ENCODE data around the gene DAG1.

The DAG1 gene

DNA sequence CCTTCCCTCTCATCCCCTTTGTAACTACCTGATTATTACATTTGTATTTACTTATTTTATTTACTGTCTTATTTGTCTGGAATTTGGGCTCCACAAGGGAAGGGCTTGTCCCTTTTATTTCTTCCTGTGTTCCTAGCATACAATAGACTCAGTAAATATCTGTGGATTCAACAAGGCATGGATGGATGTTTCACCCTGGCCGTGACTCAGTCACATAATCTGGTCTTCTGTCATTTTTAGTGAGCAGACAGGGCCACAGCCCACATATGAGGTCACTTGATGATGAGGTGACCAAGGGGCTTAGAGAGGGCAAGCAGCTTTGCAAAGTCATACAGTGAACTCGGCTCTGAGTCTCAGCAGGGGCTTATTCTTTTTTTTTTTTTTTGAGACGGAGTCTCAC, 7.8 kb upstream of the DAG1 start:
- Histone ChIP-seq H3K18ac (ENCODE audit: low read length) (no peak overlapping the region), H3K27me3 (ENCODE audit: control insufficient read depth in 3 of 3, insufficient read depth in 3 of 3, low read depth in 1 of 3, low read length in 3 of 3) (no peaks in the 10 kb centered on the region), H2BK5ac (ENCODE audit: low read length) (no peak overlapping the region), H3K9me3 (replicated peaks in 1 of 2; ENCODE audit: control insufficient read depth in 2 of 2, insufficient read depth in 1 of 2, low read depth in 1 of 2, low read length in 2 of 2) (no peaks in the 10 kb centered on the region), H3K4ac (ENCODE audit: low read length) (no peak overlapping the region), H3K23ac (ENCODE audit: low read depth, low read length, poor library complexity) (no peak overlapping the region), H3K4me3 (ENCODE audit: low read length in 2 of 2) (no peak overlapping the region), H2BK15ac (ENCODE audit: low read length) (no peak overlapping the region), H4K8ac (ENCODE audit: low read depth, low read length) (no peak overlapping the region), H3K14ac (ENCODE audit: low read length) (no peak overlapping the region), H3K9ac (ENCODE audit: low read depth, low read length, poor library complexity) (no peak overlapping the region), H3K27ac (replicated peaks; ENCODE audit: low read length) (peak overlapping the region; percentile 93), H4K91ac (ENCODE audit: low read depth, low read length, poor library complexity) (no peak overlapping the region), H3K36me3 (replicated peaks in 1 of 2; ENCODE audit: control insufficient read depth in 2 of 2, insufficient read depth in 2 of 2, low read length in 2 of 2) (no peaks in the 10 kb centered on the region), H2BK120ac (ENCODE audit: low read depth, low read length) (no peak overlapping the region), H2BK12ac (ENCODE audit: low read length) (no peak overlapping the region), H3K4me1 (ENCODE audit: control insufficient read depth in 2 of 2, insufficient read depth in 1 of 2, low read depth in 1 of 2, low read length in 2 of 2) (peaks cover 37 to 39% of the 10 kb centered on the region in 2 donors), H3K79me1 (ENCODE audit: low read depth, low read length) (no peaks in the 10 kb centered on the region), H3K4me2 (ENCODE audit: insufficient read depth, low read length, poor library complexity, severe bottlenecking) (peak overlapping the region; percentile 19), H2AFZ (ENCODE audit: low read length) (peak overlapping the region; percentile 72), H2AK5ac (ENCODE audit: low read depth, low read length) (no peak overlapping the region)
- no peak for DNase-seq (ENCODE audit: low spot score)
- WGBS, 2 donors (ENCODE audit: extremely low coverage in 2 of 2, insufficient read length in 2 of 2, insufficient replicate concordance in 1 of 2) = no CpG with 5 or more reads among the region's 3 CpGs

DNA sequence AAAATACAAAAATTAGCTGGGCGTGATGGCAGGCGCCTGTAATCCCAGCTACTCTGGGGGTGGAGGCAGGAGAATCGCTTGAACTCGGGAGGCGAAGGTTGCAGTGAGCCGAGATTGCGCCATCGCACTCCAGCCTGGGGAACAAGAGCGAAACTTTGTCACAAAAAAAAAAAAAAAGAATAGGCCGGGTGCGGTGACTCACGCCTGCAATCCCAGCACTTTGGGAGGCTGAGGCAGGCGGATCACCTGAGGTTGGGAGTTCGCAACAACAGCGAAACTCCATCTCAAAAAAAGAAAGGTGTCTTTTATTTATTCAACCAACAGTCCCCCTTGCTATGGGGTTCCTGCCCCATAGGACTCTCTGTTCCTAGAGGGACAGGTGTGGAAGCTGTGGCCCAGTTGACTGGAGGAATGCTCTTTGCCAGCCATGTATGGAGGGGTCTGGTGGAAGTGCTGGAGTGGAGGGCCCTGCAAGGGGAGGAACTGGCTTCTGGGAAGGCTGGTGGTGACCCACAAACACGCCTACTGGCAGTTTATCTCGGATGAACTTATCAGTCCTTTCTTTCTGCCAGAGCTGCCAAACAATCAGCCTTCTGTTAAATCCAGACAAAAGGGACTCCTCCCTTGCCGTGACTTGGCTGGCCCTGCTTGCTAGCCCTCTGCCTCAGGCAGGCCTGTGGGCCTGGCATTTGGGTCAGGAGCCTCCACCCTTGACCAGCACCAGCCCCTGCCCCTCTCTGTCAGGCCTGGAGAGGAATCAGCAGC, 4.6 kb upstream of the DAG1 start:
- Histone ChIP-seq H3K23ac (ENCODE audit: low read depth, low read length, poor library complexity) (no peak overlapping the region), H3K18ac (ENCODE audit: low read length) (peak overlapping the region; percentile 88), H2AFZ (ENCODE audit: low read length) (peak overlapping the region; percentile 91), H3K79me1 (ENCODE audit: low read depth, low read length) (no peaks in the 10 kb centered on the region), H3K4ac (ENCODE audit: low read length) (no peak overlapping the region), H3K4me2 (ENCODE audit: insufficient read depth, low read length, poor library complexity, severe bottlenecking) (no peak overlapping the region), H2AK5ac (ENCODE audit: low read depth, low read length) (peak overlapping the region; percentile 10), H4K8ac (ENCODE audit: low read depth, low read length) (no peak overlapping the region), H3K4me3 (ENCODE audit: low read length in 2 of 2) (no peak overlapping the region), H3K36me3 (replicated peaks in 1 of 2; ENCODE audit: control insufficient read depth in 2 of 2, insufficient read depth in 2 of 2, low read length in 2 of 2) (no peaks in the 10 kb centered on the region), H2BK12ac (ENCODE audit: low read length) (peak overlapping the region; percentile 34), H3K9me3 (replicated peaks in 1 of 2; ENCODE audit: control insufficient read depth in 2 of 2, insufficient read depth in 1 of 2, low read depth in 1 of 2, low read length in 2 of 2) (no peaks in the 10 kb centered on the region), H3K14ac (ENCODE audit: low read length) (no peak overlapping the region), H2BK120ac (ENCODE audit: low read depth, low read length) (no peak overlapping the region), H2BK15ac (ENCODE audit: low read length) (peak overlapping the region; percentile 46), H3K27me3 (ENCODE audit: control insufficient read depth in 3 of 3, insufficient read depth in 3 of 3, low read depth in 1 of 3, low read length in 3 of 3) (no peaks in the 10 kb centered on the region), H3K4me1 (ENCODE audit: control insufficient read depth in 2 of 2, insufficient read depth in 1 of 2, low read depth in 1 of 2, low read length in 2 of 2) (peaks cover 30% of the 10 kb centered on the region in 2 donors), H3K27ac (replicated peaks; ENCODE audit: low read length) (peak overlapping the region; percentile 67), H3K9ac (ENCODE audit: low read depth, low read length, poor library complexity) (no peak overlapping the region), H4K91ac (ENCODE audit: low read depth, low read length, poor library complexity) (peak overlapping the region; percentile 60), H2BK5ac (ENCODE audit: low read length) (peak overlapping the region; percentile 7)
- no peak for DNase-seq (ENCODE audit: low spot score)
- WGBS, 2 donors (ENCODE audit: extremely low coverage in 2 of 2, insufficient read length in 2 of 2, insufficient replicate concordance in 1 of 2) = no CpG with 5 or more reads among the region's 18 CpGs

DNA sequence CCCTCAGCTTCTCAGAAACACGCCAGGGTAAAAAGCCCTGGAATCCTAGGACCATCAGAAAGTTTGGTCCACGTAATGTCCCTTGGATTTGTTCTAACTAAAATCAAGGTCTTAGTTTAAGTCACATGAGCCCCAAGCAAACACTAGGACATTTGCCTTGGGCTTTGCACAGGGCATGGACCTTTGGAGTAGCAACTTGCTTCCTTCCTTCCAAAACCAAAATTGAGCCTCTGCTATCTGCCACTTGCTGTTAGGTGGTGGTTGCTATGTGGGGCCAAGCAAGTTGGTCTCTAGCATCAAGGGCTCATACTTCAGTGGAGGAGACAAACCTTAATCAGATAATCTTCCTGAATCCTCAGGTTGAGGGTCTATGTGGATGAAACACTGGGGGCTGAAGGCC, 4.0 kb upstream of the DAG1 start:
- H3K27ac ChIP-seq (replicated peaks; ENCODE audit: low read length) = peak overlapping the region; percentile 67
- DNase-seq (ENCODE audit: low spot score) = no peak
- peak overlapping the region; percentile 60 for H4K91ac ChIP-seq (ENCODE audit: low read depth, low read length, poor library complexity)
- no CpG with 5 or more reads among the region's 2 CpGs for WGBS, 2 donors (ENCODE audit: extremely low coverage in 2 of 2, insufficient read length in 2 of 2, insufficient replicate concordance in 1 of 2)
- H4K8ac ChIP-seq (ENCODE audit: low read depth, low read length) = no peak overlapping the region
- H3K9me3 ChIP-seq (replicated peaks in 1 of 2; ENCODE audit: control insufficient read depth in 2 of 2, insufficient read depth in 1 of 2, low read depth in 1 of 2, low read length in 2 of 2) = no peaks in the 10 kb centered on the region
- H3K9ac ChIP-seq (ENCODE audit: low read depth, low read length, poor library complexity) = no peak overlapping the region
- H2AFZ ChIP-seq (ENCODE audit: low read length) = peak overlapping the region; percentile 91
- H3K23ac ChIP-seq (ENCODE audit: low read depth, low read length, poor library complexity) = no peak overlapping the region
- H3K4ac ChIP-seq (ENCODE audit: low read length) = no peak overlapping the region
- no peak overlapping the region for H3K4me3 ChIP-seq (ENCODE audit: low read length in 2 of 2)
- H2AK5ac ChIP-seq (ENCODE audit: low read depth, low read length) = peak overlapping the region; percentile 10
- H2BK120ac ChIP-seq (ENCODE audit: low read depth, low read length) = no peak overlapping the region
- peak overlapping the region; percentile 84 for H3K18ac ChIP-seq (ENCODE audit: low read length)
- H2BK15ac ChIP-seq (ENCODE audit: low read length) = peak overlapping the region; percentile 46
- no peaks in the 10 kb centered on the region for H3K79me1 ChIP-seq (ENCODE audit: low read depth, low read length)
- no peaks in the 10 kb centered on the region for H3K36me3 ChIP-seq (replicated peaks in 1 of 2; ENCODE audit: control insufficient read depth in 2 of 2, insufficient read depth in 2 of 2, low read length in 2 of 2)
- no peaks in the 10 kb centered on the region for H3K27me3 ChIP-seq (ENCODE audit: control insufficient read depth in 3 of 3, insufficient read depth in 3 of 3, low read depth in 1 of 3, low read length in 3 of 3)
- H3K4me2 ChIP-seq (ENCODE audit: insufficient read depth, low read length, poor library complexity, severe bottlenecking) = no peak overlapping the region
- peak overlapping the region; percentile 7 for H2BK5ac ChIP-seq (ENCODE audit: low read length)
- peaks cover 24 to 25% of the 10 kb centered on the region in 2 donors for H3K4me1 ChIP-seq (ENCODE audit: control insufficient read depth in 2 of 2, insufficient read depth in 1 of 2, low read depth in 1 of 2, low read length in 2 of 2)
- H2BK12ac ChIP-seq (ENCODE audit: low read length) = peak overlapping the region; percentile 34
- H3K14ac ChIP-seq (ENCODE audit: low read length) = no peak overlapping the region

DNA sequence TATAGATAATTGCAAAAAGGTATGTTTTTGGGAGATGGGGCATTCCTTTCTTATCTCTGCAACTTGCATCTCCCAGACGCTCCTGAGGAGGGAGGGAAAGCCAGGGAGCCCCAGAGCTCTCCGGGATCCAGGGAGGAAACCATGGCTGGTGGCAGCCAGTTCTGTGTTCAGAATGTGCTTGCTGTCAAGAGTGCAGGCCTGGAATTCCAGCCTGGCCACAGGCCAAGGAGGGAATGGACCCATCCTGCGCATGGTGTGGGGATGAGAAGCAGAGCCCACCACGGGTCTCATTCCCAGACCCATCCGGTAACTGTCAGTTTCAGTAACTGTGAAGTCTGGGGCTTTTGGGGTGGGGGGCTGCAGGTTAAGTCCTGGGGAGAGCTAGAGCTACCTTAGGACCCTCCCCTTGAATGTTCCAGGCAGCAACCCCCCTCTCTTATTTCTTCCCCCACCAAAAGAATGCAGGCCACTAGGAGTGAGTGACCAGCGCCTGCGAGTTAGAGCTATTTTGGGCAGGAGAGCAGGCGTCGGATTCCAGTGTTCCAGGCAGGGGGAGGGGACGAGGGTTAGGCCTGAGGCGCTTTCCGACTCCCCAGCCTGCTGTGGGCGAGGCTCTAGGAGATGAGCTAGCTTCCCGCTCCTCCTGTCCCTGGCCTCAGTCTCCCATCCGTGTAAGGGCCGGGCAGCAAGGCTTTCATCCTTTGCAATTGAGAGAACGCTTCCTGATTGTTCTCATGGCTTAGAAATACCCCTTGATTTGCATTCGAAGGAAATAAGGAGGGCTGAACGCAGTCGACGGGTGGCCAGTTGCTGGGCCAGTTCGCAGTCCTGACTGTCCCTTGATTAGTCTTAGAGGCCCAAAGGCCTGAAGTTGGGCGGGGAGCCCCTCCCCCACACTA, 781 bp upstream of the DAG1 start:
- H2BK12ac ChIP-seq (ENCODE audit: low read length) = no peak overlapping the region
- H3K79me1 ChIP-seq (ENCODE audit: low read depth, low read length) = no peaks in the 10 kb centered on the region
- peak overlapping the region; percentile 80 for H3K9ac ChIP-seq (ENCODE audit: low read depth, low read length, poor library complexity)
- H3K4ac ChIP-seq (ENCODE audit: low read length) = peak overlapping the region; percentile 1
- H4K91ac ChIP-seq (ENCODE audit: low read depth, low read length, poor library complexity) = peak overlapping the region; percentile 87
- peak overlapping the region; percentile 99 for H3K27ac ChIP-seq (replicated peaks; ENCODE audit: low read length)
- peaks cover 17 to 22% of the 10 kb centered on the region in 2 donors for H3K4me1 ChIP-seq (ENCODE audit: control insufficient read depth in 2 of 2, insufficient read depth in 1 of 2, low read depth in 1 of 2, low read length in 2 of 2)
- H2AFZ ChIP-seq (ENCODE audit: low read length) = peak overlapping the region; percentile 87
- peak overlapping the region; percentile 92 for H3K23ac ChIP-seq (ENCODE audit: low read depth, low read length, poor library complexity)
- no CpG with 5 or more reads among the region's 23 CpGs for WGBS, 2 donors (ENCODE audit: extremely low coverage in 2 of 2, insufficient read length in 2 of 2, insufficient replicate concordance in 1 of 2)
- H3K9me3 ChIP-seq (replicated peaks in 1 of 2; ENCODE audit: control insufficient read depth in 2 of 2, insufficient read depth in 1 of 2, low read depth in 1 of 2, low read length in 2 of 2) = peaks cover 0 to 6% of the 10 kb centered on the region in 2 donors
- H2AK5ac ChIP-seq (ENCODE audit: low read depth, low read length) = peak overlapping the region; percentile 82
- peak overlapping the region; percentile 31 for H3K14ac ChIP-seq (ENCODE audit: low read length)
- H3K4me3 ChIP-seq (ENCODE audit: low read length in 2 of 2) = peak overlapping the region; percentile 67 to 70
- H3K36me3 ChIP-seq (replicated peaks in 1 of 2; ENCODE audit: control insufficient read depth in 2 of 2, insufficient read depth in 2 of 2, low read length in 2 of 2) = peaks cover 0 to 11% of the 10 kb centered on the region in 2 donors
- no peak overlapping the region for H4K8ac ChIP-seq (ENCODE audit: low read depth, low read length)
- no peak for DNase-seq (ENCODE audit: low spot score)
- peak overlapping the region; percentile 75 for H2BK120ac ChIP-seq (ENCODE audit: low read depth, low read length)
- peak overlapping the region; percentile 91 for H2BK15ac ChIP-seq (ENCODE audit: low read length)
- peak overlapping the region; percentile 99 for H3K18ac ChIP-seq (ENCODE audit: low read length)
- no peaks in the 10 kb centered on the region for H3K27me3 ChIP-seq (ENCODE audit: control insufficient read depth in 3 of 3, insufficient read depth in 3 of 3, low read depth in 1 of 3, low read length in 3 of 3)
- H3K4me2 ChIP-seq (ENCODE audit: insufficient read depth, low read length, poor library complexity, severe bottlenecking) = peak overlapping the region; percentile 89
- peak overlapping the region; percentile 98 for H2BK5ac ChIP-seq (ENCODE audit: low read length)
